Activated CD4-positive, alpha-beta T cell treated with anti-CD3 and anti-CD28 coated beads, Interleukin-2, Interleukin-6, amounts not matched to agents 100 ng/mL and 50 ng/mL, durations not matched to agents 16 hours and 8 hours (primary cell): ENCODE measurements around the gene SYNDIG1.

Source experiments
- DNase-seq: peaks from one replicate; pipeline ENCODE4 v3.0.0-alpha.2; 2020

Gene SYNDIG1

GRCh38 chr20:24588047-24588635 is 118.7 kb downstream of the SYNDIG1 start:
- DNase-seq, result no peak

GRCh38 chr20:24588725-24589340 is 119.4 kb downstream of the SYNDIG1 start:
- no peak for DNase-seq

- DNase-seq, result no peak
These were observed 120.0 kb downstream of the SYNDIG1 start for GRCh38 chr20:24589381-24589780.

GRCh38 chr20:24589815-24590177 is 120.4 kb downstream of the SYNDIG1 start:
- no peak for DNase-seq

GRCh38 chr20:24590178-24590982 is 121.0 kb downstream of the SYNDIG1 start:
- DNase-seq, result no peak

- DNase-seq, result no peak
These were observed 127.6 kb downstream of the SYNDIG1 start for GRCh38 chr20:24597051-24597450.

- DNase-seq, result no peak
These were observed 128.9 kb downstream of the SYNDIG1 start for GRCh38 chr20:24598346-24598745.

GRCh38 chr20:24598996-24599395 is 129.6 kb downstream of the SYNDIG1 start:
- DNase-seq, result no peak

- DNase-seq, result no peak
These were observed 130.6 kb downstream of the SYNDIG1 start for GRCh38 chr20:24600012-24600411.

GRCh38 chr20:24603454-24603853 is 134.0 kb downstream of the SYNDIG1 start:
- no peak for DNase-seq

GRCh38 chr20:24604966-24605665 is 135.7 kb downstream of the SYNDIG1 start:
- DNase-seq, result no peak

GRCh38 chr20:24605937-24606455 is 136.6 kb downstream of the SYNDIG1 start:
- no peak for DNase-seq

- DNase-seq, result no peak
These were observed 138.0 kb downstream of the SYNDIG1 start for GRCh38 chr20:24607402-24607801.

- DNase-seq, result no peak
These were observed 139.7 kb downstream of the SYNDIG1 start for GRCh38 chr20:24608926-24609667.

- DNase-seq, result no peak
These were observed 140.3 kb downstream of the SYNDIG1 start for GRCh38 chr20:24609757-24610156.

GRCh38 chr20:24610341-24611115 is 141.1 kb downstream of the SYNDIG1 start:
- DNase-seq, result no peak

GRCh38 chr20:24611360-24612140 is 142.1 kb downstream of the SYNDIG1 start:
- no peak for DNase-seq

GRCh38 chr20:24612799-24613775 is 143.7 kb downstream of the SYNDIG1 start:
- DNase-seq, result no peak

- DNase-seq, result no peak
These were observed 144.9 kb downstream of the SYNDIG1 start for GRCh38 chr20:24614341-24614740.

GRCh38 chr20:24615353-24615752 is 145.9 kb downstream of the SYNDIG1 start:
- no peak for DNase-seq
